GM18868 (cell line): ENCODE data around the gene CDC42EP4.

Experiments used
- ATAC-seq: cut with Tn5 transposase; IDR thresholded peaks from one replicate; pipeline ENCODE4 v1.9.1; 2021; ENCODE audit warnings: mild to moderate bottlenecking, moderate library complexity; ENCODE audit not compliant: unreplicated experiment

CDC42EP4 gene

DNA sequence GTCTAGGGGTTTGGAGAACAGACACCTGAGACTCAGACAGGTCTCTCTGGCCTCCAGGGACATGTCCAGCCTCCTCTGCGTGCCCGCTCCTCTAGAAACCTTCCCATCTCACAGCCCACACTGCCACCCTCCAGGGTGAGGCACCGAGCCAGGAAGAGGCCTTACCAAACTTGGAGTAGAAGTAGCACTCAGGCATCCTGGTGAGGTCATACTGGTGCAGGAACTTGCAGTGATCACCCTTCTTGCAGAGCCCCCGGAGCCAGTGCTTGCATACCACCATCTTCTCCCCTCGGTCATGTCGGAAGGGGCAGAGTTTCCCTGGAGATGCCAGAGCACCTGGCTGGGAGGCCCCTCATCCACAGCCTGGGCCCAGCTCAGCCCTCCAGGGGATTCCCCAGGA is 54.3 kb downstream of the CDC42EP4 start:
- ATAC-seq = no peak

DNA sequence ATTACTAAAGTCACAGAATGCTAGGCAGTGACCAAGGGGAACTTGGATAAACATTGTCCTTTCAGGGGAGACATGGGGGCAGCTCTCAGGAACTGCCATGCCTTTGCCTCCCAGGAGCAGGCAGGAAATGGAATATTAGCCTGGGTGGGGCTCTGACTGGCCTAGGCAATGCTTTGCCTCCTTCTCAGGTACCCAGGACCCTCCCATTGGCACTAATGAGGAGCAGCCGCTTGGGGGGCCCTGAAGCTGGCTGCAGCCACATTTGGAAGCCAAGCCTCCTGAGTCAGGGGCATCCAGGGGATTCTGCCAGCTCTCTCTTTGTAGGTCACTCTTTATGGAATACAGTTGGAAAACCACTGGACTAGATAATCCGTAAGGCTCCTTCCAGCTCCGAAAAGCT is 55.6 kb downstream of the CDC42EP4 start:
- no peak for ATAC-seq

DNA sequence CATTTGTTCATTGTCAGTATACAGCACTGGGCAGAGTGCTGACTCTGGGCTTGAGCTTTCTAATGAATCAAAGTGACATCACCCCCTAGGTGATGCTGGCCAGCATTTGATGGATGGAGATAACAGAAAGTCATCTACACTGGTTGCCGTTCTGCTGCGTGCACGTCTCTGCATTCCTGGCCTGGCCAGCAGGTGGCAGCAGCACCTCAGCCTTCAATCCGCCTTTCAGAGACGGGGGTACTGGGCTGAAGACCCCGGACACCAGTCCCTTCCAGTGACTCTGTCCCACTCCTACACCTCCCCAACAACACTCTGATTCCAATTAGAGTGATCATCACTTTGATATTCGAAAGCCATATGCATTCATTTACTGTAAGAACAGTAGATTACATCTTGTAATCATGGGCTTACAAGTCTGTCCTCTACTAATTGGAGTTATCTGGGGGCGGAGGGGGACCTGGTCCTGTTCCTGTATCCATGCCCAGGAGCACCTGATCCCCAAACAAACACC is 56.1 kb downstream of the CDC42EP4 start:
- ATAC-seq = peak; percentile 52

GRCh38 chr17:73251871-73252270 is 59.9 kb downstream of the CDC42EP4 start:
- no peak for ATAC-seq

GRCh38 chr17:73250851-73251640 is 60.8 kb downstream of the CDC42EP4 start:
- no peak for ATAC-seq

DNA sequence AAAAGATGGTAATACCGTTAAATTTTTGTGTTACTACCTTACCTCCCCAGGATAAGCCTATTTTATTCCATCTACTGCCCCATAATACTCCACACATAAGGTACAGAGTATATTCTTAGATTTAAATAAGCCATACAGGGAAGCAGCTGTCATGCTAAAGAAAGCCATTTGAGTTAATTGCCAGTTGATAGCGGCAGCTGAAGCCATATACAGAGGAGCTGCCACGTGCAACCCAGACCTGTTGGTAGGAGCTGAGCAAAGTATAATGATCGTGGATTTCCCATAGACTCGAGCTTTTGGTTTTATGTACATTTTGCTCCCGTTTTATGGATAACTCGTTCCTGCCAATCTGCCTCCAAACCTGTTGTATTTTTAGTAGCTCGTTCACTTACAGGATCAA is 62.1 kb downstream of the CDC42EP4 start:
- no peak for ATAC-seq

- ATAC-seq = no peak
These were observed 63.3 kb downstream of the CDC42EP4 start for GRCh38 chr17:73248532-73248931.

DNA sequence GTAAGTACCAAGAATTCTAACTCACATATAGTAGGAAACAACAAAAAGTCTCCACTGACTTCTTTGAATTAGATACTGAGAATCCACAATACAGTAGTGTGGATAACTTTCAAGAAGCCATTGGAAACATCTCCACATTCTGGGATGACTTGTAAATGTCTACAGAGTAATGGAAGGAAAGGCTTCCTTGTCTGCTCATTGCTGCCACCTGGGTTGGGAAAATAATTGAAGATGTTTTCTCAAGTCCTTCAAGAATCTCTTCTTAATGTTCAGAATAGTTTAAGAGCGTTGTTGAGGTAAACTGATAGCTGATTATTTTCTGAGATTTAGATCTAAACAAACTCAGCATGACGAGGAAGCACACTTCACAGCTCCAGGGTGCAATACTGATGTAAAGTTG is 64.1 kb downstream of the CDC42EP4 start:
- ATAC-seq = no peak

DNA sequence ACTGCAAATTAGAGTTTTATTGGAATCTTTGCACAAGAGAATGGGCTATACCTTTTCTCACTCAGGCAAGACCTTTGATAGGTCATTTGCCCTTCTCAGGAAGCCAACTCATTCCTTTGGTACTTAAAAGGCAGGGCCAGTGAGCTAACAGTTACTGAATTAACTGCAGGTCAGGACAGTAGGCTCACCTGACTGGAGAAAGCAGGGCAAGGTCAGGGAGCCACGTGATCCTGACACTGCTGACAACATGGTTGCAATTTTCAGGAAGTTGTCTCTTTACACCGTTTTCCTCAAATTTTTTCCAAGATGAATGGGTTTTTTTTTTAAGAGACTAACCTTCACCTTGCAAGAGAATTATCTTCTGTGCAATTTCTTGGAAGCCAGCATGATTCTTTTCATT is 71.2 kb downstream of the CDC42EP4 start:
- no peak for ATAC-seq

GRCh38 chr17:73237714-73238113 is 74.1 kb downstream of the CDC42EP4 start:
- ATAC-seq = no peak

DNA sequence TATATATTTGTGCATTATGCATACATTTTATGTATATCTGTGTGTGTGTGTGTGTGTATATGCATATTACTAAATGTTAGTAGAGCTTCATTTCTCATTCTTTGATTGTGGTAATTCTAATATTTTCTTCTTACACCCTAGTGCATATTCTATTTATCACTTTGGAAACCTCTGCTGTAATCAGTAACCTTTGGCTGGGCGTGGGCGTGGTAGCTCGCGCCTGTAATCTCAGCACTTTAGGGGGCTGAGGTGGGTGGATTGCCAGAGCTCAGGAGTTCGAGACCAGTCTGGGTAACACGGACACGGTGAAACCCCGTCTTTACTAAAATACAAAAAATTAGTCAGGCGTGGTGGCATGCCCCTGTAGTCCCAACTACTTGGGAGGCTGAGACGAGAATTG is 77.1 kb downstream of the CDC42EP4 start:
- ATAC-seq = no peak
